Measurements from ENCODE around the gene ZBTB16.

- no peak for TF ChIP-seq CTCF (conservative IDR thresholded peaks at IDR 0.05)
- no peak for TF ChIP-seq EZH2 (IDR thresholded peaks at IDR 0.05; ENCODE audit: low read depth)
Measured at GRCh38 chr11:114195981-114196731, 136.6 kb downstream of the ZBTB16 start.
